ENCODE measurements around the gene COL6A3. TPM values are rescaled to one million over a fixed set of nuclear protein-coding genes. Genes with fewer than 3 reads are reported as not detected.

The COL6A3 gene
- total and polyA plus RNA-seq, 9 of the 15 experiments (the other 6 are each of a cell fraction or from before 2014, with no cell fraction given) = 0.07 to 4.1 (median 1.5) TPM

DNA sequence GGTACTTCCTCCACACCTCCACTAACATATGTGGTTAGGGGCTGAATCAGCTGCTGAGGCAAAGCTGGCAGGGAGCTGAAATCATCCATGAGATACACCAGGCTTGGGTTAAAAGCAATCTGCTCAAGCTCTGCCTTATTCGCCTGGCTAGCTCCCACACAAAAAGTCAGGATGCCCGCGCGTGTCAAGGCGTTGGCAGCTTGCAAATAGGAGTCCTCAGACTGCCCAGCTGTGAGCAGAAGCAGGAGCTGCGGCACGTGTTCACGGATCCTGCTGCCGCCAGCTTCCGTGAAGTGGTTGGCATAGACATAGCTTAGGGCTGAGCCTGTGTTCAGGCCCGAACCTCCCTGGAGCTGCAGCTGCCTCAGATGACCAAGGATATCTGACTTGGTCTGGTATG, 35.3 kb downstream of the COL6A3 start:
- 6% methylated on average over 11 of the region's 11 CpGs for WGBS (ENCODE audit: insufficient coverage, low coverage, missing lambda C conversion rate)
- H2AFZ ChIP-seq (ENCODE audit: low read depth, low read length) = no peak overlapping the region
- DNase-seq (ENCODE audit: extremely low read depth in 1 of 4, low spot score in 3 of 4) (no peak), ATAC-seq (no peak), FAIRE-seq (no peak)
- no peaks in the 10 kb centered on the region for H3K36me3 ChIP-seq (ENCODE audit: control insufficient read depth, insufficient read depth, low read length)
- no peaks in the 10 kb centered on the region for H4K20me1 ChIP-seq (replicated peaks; ENCODE audit: control insufficient read depth, insufficient read depth, low read length)
- intact Hi-C loops (cut with micrococcal nuclease) (no loop called here), in situ Hi-C loops (cut with MboI) (no loop called here)
- no peak overlapping the region for H3K27ac ChIP-seq (ENCODE audit: extremely low read depth, low read depth, low read length)
- H3K9me3 ChIP-seq (replicated peaks; ENCODE audit: control insufficient read depth, insufficient read depth, low read depth, low read length) = no peaks in the 10 kb centered on the region
- H3K4me1 ChIP-seq (replicated peaks in 1 of 2; ENCODE audit: control insufficient read depth in 2 of 2, insufficient read depth in 2 of 2, low read length in 2 of 2) = no peaks in the 10 kb centered on the region
- no peak overlapping the region for H3K4me2 ChIP-seq (ENCODE audit: insufficient read depth, low read length)
- no peak overlapping the region for H3K4me3 ChIP-seq
- H3K79me2 ChIP-seq (ENCODE audit: control insufficient read depth, insufficient read depth, low read length) = no peaks in the 10 kb centered on the region
- ChIA-PET CTCF (ENCODE audit: low intra/inter-chr PET ratio) (no interaction called here), POLR2A (no interaction called here)
- TF ChIP-seq PKNOX1 (IDR thresholded peaks at IDR 0.05) (no peak), SAFB2 (IDR thresholded peaks at IDR 0.05; ENCODE audit: borderline replicate concordance, low read depth, low read length, severe bottlenecking) (no peak), MAX (CRISPR knock-in tag; IDR thresholded peaks at IDR 0.05) (no peak), ELF1 (tag; IDR thresholded peaks at IDR 0.05) (no peak), MXD1 (CRISPR knock-in tag; IDR thresholded peaks at IDR 0.05; ENCODE audit: borderline replicate concordance, poor library complexity, severe bottlenecking) (no peak), SFPQ (IDR thresholded peaks at IDR 0.05; ENCODE audit: low read depth, low read length) (no peak)
- no peak overlapping the region for H3K9ac ChIP-seq (ENCODE audit: insufficient read depth in 1 of 2, low read depth in 2 of 2, low read length in 2 of 2)
- H3K27me3 ChIP-seq (ENCODE audit: control insufficient read depth in 2 of 2, insufficient read depth in 2 of 2, low read length in 2 of 2) = peaks cover 3 to 42% of the 10 kb centered on the region in 2 experiments; a peak in 3 of 5 replicates
- H3K9me1 ChIP-seq (ENCODE audit: control insufficient read depth, insufficient read depth, low read length) = no peaks in the 10 kb centered on the region
- no TSS peak for BruUV-seq (replicated peaks)

Measured in K562 (cell line).